NB4 (cell line): ENCODE results near the gene PDCD5.

ENCODE experiments used
- MYC ChIP-seq: IDR thresholded peaks from 2 replicates; pipeline ENCODE4 v1.6.1; 2011; ENCODE audit warnings: low read depth, low read length
- POLR2A ChIP-seq: IDR thresholded peaks from 2 replicates; pipeline ENCODE4 v1.6.1; 2011; ENCODE audit warnings: mild to moderate bottlenecking; ENCODE audit not compliant: insufficient read length; ENCODE audit errors: extremely low read depth
- TF ChIP-seq, protein P1 (sequence below): IDR thresholded peaks from 2 replicates; pipeline ENCODE4 v1.6.1; 2011; ENCODE audit warnings: low read depth, low read length
- TF ChIP-seq, protein P2 (sequence below): IDR thresholded peaks from one replicate; pipeline ENCODE4 v1.5.1; 2012; ENCODE audit warnings: low read depth, low read length

DNA sequence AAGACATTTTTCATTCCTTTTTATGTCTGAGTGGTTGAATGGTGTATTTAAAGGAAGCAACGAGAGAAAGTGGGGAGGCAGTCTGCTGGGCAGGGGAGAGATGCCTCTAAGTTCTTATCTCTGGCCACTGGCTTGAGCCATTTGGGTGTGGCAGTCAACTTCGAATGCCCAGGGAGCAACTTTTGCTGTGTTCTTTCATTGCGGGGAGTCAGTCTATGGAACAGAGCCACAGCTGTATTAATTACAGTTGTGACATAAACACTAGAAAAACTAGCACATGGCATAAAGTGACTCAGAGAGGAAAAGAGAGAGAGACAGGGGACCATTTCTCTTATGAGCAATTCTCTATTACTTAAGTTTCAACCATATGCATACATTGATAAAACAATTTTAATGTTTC lies 40.4 kb upstream of the PDCD5 start:
- TF ChIP-seq, protein P1, sequence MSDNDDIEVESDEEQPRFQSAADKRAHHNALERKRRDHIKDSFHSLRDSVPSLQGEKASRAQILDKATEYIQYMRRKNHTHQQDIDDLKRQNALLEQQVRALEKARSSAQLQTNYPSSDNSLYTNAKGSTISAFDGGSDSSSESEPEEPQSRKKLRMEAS: no peak
- no peak for TF ChIP-seq POLR2A
- TF ChIP-seq, protein P2, sequence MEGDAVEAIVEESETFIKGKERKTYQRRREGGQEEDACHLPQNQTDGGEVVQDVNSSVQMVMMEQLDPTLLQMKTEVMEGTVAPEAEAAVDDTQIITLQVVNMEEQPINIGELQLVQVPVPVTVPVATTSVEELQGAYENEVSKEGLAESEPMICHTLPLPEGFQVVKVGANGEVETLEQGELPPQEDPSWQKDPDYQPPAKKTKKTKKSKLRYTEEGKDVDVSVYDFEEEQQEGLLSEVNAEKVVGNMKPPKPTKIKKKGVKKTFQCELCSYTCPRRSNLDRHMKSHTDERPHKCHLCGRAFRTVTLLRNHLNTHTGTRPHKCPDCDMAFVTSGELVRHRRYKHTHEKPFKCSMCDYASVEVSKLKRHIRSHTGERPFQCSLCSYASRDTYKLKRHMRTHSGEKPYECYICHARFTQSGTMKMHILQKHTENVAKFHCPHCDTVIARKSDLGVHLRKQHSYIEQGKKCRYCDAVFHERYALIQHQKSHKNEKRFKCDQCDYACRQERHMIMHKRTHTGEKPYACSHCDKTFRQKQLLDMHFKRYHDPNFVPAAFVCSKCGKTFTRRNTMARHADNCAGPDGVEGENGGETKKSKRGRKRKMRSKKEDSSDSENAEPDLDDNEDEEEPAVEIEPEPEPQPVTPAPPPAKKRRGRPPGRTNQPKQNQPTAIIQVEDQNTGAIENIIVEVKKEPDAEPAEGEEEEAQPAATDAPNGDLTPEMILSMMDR: no peak
- TF ChIP-seq MYC: no peak
